CD4-positive, alpha-beta T cell treated with Interleukin-12 subunit alpha and Interleukin-12 subunit beta, for 1 hour (primary cell): ENCODE data around the gene INPP5J.
A peak's percentile ranks its signal among the peaks of the same experiment; 100 is the strongest.
"Not testable (repeated sequence)": the region's sequence is repeated elsewhere in the genome, so short reads cannot be mapped to it uniquely, and the experiment has no call there.

Source experiments
- DNase-seq: peaks from one replicate; pipeline ENCODE4 v3.0.0-alpha.2; 2020

The INPP5J gene, protein sequence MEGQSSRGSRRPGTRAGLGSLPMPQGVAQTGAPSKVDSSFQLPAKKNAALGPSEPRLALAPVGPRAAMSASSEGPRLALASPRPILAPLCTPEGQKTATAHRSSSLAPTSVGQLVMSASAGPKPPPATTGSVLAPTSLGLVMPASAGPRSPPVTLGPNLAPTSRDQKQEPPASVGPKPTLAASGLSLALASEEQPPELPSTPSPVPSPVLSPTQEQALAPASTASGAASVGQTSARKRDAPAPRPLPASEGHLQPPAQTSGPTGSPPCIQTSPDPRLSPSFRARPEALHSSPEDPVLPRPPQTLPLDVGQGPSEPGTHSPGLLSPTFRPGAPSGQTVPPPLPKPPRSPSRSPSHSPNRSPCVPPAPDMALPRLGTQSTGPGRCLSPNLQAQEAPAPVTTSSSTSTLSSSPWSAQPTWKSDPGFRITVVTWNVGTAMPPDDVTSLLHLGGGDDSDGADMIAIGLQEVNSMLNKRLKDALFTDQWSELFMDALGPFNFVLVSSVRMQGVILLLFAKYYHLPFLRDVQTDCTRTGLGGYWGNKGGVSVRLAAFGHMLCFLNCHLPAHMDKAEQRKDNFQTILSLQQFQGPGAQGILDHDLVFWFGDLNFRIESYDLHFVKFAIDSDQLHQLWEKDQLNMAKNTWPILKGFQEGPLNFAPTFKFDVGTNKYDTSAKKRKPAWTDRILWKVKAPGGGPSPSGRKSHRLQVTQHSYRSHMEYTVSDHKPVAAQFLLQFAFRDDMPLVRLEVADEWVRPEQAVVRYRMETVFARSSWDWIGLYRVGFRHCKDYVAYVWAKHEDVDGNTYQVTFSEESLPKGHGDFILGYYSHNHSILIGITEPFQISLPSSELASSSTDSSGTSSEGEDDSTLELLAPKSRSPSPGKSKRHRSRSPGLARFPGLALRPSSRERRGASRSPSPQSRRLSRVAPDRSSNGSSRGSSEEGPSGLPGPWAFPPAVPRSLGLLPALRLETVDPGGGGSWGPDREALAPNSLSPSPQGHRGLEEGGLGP

GRCh38 chr22:31122532-31123291 lies at the start of gene INPP5J:
Gene INPP5J (plus strand): TSS chr22:31122966. CDS start chr22:31123015, 49 bp downstream.
- DNase-seq: no peak

DNA sequence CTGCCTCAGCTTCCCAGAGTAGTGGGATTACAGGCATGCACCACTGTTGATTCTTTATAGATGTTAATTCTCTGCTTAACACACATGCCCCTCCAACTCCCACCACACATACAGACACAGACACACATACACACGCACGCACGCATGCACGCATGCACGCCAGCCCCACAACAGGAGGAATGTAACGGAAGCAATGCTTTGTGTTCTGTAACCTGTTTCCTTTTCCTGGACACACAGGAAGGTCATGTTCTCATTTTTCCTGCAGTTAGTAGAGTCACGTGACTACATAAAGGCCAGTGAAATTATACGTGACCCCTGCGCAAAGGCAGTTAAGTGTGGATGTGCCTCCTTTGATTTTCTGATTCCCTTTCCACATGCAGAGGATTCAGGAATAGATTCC lies 49.6 kb upstream of the INPP5J start:
- not testable (repeated sequence) for DNase-seq

- not testable (repeated sequence) for DNase-seq
Observed at GRCh38 chr22:31073545-31074145, 49.1 kb upstream of the INPP5J start.

DNA sequence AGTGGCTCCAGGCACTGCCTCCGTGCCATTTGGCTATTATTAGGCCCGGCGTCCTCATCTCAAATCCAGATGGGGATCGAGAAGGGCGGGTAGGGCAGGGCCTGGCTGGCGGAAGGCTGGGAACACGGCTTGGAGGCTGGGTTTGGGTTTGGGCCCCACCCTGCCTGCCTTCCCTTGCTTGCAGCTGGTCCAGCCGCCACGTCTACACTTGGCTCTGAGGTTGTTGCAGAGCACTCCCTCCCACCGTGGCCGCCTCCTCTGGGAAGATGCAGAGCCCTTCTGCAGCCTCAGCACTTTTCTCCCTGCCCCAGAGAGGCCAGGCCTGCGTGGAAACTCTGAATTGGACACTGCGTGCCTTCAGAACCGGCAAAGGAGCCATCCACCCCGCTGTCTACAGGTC lies 46.8 kb upstream of the INPP5J start:
- no peak for DNase-seq

DNA sequence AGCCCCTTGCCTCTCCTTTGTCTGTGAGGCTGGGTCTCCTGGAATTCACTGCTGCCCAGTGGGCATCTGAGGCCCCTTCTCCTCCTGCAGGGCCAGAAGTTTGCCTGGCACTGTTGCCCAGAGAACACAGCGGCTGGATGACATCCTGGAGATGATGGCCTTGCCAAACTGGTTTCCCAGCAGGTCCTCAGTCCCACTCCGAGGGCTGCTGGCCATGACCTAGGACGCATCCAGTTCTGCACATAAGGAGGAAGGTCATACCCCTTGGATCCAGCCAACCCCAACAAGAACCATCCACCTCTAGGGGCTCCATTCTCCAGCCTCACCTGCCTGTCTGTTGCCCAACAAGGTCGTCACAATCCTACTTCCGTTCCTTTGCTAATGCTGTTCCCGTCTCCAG lies 45.1 kb upstream of the INPP5J start:
- no peak for DNase-seq

GRCh38 chr22:31078389-31078788 lies 44.4 kb upstream of the INPP5J start:
- DNase-seq: not testable (repeated sequence)

DNA sequence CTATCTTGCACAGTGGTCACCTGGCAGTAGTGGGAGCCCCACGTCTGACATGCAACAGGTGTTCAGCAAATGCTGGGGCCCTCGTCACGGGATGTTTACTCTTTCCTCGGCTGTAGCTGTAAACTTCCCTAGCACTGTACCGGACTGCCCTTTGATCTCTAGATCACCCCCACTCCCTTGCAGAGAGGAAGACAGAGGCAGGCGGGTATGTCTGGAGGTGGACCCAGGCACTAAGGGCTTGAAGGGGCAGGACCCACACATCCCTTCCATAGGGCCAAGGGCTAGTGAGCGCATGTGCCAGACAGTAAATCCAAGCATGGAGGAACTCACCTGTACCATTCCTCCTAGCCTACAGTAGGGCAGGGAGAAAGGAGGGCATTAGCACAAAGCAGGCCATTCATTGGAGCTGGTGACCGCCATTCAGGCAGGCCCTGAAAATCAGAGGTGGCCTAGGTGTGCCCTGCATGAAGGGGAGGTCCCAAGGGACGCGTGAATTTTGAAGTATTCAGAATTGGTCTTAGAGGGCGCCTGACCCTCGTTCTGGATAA lies 43.6 kb upstream of the INPP5J start:
- DNase-seq: no peak

DNA sequence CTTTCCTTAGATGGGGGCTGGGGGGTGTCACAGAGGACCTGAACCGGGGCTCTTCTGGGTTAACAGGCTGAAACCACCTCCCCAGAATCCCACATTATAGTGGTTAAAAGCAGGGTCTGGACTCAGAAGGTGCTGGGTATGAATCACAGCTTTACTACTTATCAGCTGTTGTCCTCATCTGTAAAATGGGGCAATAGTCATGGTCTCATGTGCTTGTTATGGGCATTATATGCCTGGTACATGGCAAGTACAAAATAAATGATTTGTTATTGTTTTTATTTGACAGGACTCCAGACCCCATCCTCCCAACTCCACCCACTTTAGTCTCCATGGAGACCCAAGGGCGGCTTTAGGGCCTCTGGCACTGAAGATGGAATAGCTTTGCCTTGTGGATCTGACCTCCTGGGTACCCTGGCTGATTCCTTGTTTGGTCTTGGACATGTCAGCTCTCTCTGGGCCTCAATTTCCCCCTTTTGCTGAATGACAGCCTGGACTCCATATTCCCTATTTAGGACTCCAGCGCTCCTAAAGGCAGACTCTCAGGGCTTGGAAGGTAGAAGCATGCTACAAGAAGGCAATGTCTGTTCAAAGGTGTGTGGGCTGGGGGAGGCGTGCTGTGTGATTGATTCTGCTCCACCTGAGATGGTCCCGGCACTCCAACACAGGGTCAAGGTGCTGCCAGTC lies 42.5 kb upstream of the INPP5J start:
- no peak for DNase-seq

DNA sequence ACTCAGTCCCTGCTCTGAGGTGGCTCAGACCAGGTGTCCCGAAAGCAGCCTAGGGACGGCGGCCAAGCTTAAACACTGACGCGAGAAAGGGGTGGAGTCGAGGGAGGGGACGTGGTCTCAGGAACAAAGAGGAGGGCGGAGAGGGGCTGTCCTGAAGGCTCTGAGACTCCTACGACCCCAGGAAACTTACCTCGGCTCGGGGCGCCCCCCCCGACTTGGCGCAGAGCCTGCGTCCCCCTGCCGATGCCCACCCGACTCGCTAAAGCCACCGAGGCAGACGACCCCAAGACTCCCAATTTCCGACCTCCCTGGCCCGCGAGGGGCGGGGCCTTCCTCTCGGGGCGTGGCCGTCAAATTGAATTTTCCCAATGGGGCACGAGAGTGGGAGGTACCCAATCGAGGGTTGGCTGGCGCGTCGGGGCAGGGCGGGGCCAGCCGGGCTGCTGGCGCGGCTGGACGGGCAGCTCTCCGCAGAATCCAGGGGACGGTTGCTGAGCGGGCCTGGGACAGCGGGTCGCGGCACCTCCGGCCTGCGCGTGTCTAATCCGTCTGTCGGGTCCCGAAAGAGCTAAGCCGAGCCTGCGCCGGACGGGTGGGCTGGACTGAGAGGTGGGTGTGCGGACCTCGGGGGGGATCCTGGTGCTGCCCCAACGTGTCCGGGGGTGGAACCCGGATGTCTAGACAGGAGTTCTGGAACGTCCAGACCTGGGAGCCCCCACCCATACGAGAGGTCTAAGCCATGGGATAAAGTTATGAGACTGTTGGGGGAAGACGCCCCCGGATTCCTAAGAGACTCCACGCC lies 41.7 kb upstream of the INPP5J start, which contains the start of gene SMTN:
Gene SMTN, plus strand, starts transcription at position 471 of the 802 bp plus-strand sequence. CDS start 1,941 bp downstream, outside the sequence.
- DNase-seq: peak; percentile 89

GRCh38 chr22:31081963-31082605 lies 40.7 kb upstream of the INPP5J start:
- DNase-seq: no peak

DNA sequence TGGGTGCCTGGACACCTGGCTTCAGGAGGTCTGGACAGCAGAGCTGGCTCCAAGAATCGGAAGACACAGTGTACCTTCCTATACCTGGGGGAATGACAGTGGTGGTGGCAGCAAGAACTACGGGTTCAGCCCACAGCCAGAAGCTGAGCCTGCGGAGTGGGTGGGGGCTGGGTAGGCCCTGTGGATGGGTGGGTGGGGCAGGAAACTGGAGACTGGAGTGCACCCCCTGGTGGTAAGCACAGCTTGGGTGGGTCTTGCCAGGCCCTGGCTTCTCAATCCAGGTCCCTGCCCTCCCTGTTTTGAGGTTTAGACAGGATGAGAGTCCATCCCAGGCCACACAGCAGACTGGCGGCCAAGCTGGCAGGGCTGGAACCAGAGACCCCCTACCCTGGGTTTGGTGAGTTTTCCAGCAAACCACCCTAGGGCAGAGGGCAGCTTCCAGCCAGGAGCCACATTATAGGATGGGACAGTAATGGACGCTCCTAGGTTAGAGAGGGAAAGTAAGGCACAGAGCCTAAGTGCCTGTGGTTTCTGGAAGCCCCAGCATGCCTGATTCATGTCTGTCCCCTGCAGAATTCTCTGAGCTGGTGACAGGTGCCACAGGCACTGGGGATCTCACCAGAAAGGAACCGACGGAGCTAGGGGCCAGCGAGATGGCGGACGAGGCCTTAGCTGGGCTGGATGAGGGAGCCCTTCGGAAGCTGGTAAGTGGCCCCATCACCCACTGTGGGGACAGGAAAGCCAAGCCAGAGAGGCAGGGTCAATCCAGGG lies 40.0 kb upstream of the INPP5J start:
- DNase-seq: peak; percentile 48

DNA sequence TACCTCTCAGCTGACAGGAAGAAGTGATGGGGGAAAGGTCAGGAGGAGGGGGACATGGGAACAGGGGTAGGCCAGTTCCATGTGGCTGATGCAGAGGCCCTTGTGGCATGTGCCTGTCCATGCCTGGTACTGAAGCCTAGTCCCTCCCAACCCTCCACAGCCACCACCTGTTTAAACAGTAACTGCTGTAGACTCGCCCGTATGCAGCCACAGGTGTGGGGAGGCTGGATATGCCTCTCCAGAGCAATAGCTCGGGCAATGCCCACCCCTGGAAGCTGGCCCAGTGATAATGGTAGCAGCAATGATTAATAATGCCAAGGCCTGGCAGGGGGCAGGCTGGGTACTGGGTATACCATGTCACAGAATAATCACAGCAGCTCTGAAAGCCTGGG lies 39.4 kb upstream of the INPP5J start:
- no peak for DNase-seq

DNA sequence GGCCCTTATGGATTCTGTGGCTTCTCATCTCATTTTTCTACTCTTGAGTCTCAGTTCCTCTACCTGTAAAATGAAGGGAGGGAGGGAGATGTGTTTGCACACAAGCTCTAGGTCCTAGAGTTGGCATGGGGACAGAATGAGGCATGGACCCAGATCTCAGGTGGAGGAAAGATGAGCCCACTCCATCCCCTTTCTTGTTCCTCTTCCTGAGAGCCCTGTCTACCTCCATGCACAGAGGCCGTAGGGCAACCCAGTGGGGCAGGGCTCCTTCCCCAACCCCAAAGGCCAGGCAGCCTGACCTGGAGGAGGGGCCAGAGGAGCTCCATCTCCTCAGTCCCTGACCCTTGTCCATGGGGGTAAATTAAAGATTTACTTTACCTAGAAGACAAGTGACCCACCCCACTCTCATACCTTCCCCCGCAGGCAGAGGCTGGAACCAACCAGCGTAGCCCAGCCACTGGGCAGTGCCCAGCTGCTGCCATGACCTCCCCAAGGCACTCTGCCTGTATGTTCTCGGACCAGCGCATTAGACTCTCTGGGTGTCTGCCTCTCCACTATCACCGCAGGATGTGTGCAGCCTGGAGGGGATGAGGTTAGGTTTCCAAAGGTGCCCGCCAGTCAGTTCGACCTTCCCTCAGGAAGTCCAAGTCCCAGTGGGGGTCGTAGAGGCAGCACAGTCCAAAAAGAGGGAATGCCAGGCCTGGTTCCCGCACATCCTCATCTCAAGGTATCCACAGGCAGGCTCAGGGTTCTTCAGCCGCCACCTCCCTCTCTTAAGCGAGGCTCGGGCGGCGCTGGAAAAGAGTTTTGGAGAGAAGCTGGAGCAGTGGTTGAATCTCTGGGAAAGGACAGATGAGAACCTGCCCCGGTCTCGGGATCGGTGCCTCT lies 38.6 kb upstream of the INPP5J start:
- no peak for DNase-seq

GRCh38 chr22:31084811-31085492 lies 37.8 kb upstream of the INPP5J start:
- peak; percentile 84 for DNase-seq

GRCh38 chr22:31085493-31085824 lies 37.3 kb upstream of the INPP5J start:
- DNase-seq: no peak

- DNase-seq: no peak
Observed at GRCh38 chr22:31085928-31086327, 36.8 kb upstream of the INPP5J start.

- no peak for DNase-seq
Observed at GRCh38 chr22:31086703-31087330, 35.9 kb upstream of the INPP5J start.
